ENCODE results near the gene NPY. TPM values are rescaled to one million over a fixed set of nuclear protein-coding genes. Genes with fewer than 3 reads are reported as not detected.

The NPY gene
- total RNA-seq, 1 experiment from 2014 or later = not detected

DNA sequence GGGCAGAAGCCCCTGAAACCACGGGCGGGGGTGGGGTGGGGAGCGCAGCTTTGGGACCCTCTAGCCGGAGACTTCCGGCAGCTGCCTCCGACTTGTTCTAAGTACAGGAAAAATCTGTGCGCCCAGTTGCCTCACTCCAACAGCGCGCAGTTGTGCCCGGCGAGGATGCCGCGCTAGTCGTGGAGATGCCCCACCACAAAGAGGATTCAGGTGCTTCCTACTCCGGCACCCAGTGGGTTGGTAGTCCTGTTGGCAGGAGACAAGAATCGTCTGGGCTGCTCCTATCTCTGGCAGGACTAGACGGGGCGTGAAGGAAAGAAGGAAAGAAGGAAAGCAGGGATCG is 465 bp upstream of the NPY start:
- H3K4me1 ChIP-seq (ENCODE audit: control insufficient read depth in 1 of 2, insufficient read depth in 2 of 2, low read length in 2 of 2) = no peaks in the 10 kb centered on the region
- no peak overlapping the region for H3K27ac ChIP-seq (ENCODE audit: low read depth, low read length)
- no peak overlapping the region for H3K4me3 ChIP-seq (replicated peaks in 1 of 2; ENCODE audit: low read depth in 1 of 2, low read length in 2 of 2)
- POLR2A ChIA-PET = no interaction called here
- no peak for DNase-seq (ENCODE audit: low read depth, low spot score)
- RAD21 ChIA-PET (ENCODE audit: low non-redundant PET in 1 of 2, low total read pairs in 2 of 2, uncharacterized antibody in 2 of 2, unreplicated experiment in 2 of 2) = no interaction called here
- H3K36me3 ChIP-seq (ENCODE audit: control insufficient read depth in 1 of 2, insufficient read depth in 2 of 2, low read length in 2 of 2) = no peaks in the 10 kb centered on the region
- H3K9me3 ChIP-seq (ENCODE audit: control insufficient read depth in 1 of 2, insufficient read depth in 1 of 2, low read depth in 1 of 2, low read length in 2 of 2) = no peaks in the 10 kb centered on the region
- no peak overlapping the region for H3K9ac ChIP-seq (ENCODE audit: low read length)
- H3K27me3 ChIP-seq (ENCODE audit: insufficient read depth, low read length) = peaks cover 10% of the 10 kb centered on the region
- no peak overlapping the region for H3K4me2 ChIP-seq (ENCODE audit: low read length)
- TF ChIP-seq EZH2phosphoT487 (IDR thresholded peaks at IDR 0.05; ENCODE audit: borderline replicate concordance) (no peak), ELF1 (IDR thresholded peaks at IDR 0.05; ENCODE audit: borderline replicate concordance, low read depth) (no peak), RAD21 (IDR thresholded peaks at IDR 0.05; ENCODE audit: low read depth) (no peak), SRF (IDR thresholded peaks at IDR 0.05; ENCODE audit: low read depth) (no peak), FOSL1 (IDR thresholded peaks at IDR 0.05; ENCODE audit: low read depth) (no peak), CEBPB (IDR thresholded peaks at IDR 0.05; ENCODE audit: low read depth) (no peak), YY1 (IDR thresholded peaks at IDR 0.05; ENCODE audit: extremely low read depth, insufficient replicate concordance, low read depth, low read length) (no peak), SP1 (IDR thresholded peaks at IDR 0.05; ENCODE audit: low read depth) (no peak), EZH2 (IDR thresholded peaks at IDR 0.05) (no peak), JUND (IDR thresholded peaks at IDR 0.05) (no peak)
- TF ChIP-seq, protein P1, sequence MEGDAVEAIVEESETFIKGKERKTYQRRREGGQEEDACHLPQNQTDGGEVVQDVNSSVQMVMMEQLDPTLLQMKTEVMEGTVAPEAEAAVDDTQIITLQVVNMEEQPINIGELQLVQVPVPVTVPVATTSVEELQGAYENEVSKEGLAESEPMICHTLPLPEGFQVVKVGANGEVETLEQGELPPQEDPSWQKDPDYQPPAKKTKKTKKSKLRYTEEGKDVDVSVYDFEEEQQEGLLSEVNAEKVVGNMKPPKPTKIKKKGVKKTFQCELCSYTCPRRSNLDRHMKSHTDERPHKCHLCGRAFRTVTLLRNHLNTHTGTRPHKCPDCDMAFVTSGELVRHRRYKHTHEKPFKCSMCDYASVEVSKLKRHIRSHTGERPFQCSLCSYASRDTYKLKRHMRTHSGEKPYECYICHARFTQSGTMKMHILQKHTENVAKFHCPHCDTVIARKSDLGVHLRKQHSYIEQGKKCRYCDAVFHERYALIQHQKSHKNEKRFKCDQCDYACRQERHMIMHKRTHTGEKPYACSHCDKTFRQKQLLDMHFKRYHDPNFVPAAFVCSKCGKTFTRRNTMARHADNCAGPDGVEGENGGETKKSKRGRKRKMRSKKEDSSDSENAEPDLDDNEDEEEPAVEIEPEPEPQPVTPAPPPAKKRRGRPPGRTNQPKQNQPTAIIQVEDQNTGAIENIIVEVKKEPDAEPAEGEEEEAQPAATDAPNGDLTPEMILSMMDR (IDR thresholded peaks at IDR 0.05 in 2 of 3, conservative IDR thresholded peaks at IDR 0.05 in 1 of 3; ENCODE audit: borderline replicate concordance in 1 of 3, insufficient read depth in 1 of 3, low read depth in 2 of 3, low read length in 2 of 3) = no peak
- TF ChIP-seq, protein P2, sequence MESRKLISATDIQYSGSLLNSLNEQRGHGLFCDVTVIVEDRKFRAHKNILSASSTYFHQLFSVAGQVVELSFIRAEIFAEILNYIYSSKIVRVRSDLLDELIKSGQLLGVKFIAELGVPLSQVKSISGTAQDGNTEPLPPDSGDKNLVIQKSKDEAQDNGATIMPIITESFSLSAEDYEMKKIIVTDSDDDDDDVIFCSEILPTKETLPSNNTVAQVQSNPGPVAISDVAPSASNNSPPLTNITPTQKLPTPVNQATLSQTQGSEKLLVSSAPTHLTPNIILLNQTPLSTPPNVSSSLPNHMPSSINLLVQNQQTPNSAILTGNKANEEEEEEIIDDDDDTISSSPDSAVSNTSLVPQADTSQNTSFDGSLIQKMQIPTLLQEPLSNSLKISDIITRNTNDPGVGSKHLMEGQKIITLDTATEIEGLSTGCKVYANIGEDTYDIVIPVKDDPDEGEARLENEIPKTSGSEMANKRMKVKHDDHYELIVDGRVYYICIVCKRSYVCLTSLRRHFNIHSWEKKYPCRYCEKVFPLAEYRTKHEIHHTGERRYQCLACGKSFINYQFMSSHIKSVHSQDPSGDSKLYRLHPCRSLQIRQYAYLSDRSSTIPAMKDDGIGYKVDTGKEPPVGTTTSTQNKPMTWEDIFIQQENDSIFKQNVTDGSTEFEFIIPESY (IDR thresholded peaks at IDR 0.05; ENCODE audit: extremely low read depth, insufficient replicate concordance, low read length) = no peak
- no TSS peak for BruUV-seq (replicated peaks)
- CTCF ChIA-PET = no interaction called here
- H4K20me1 ChIP-seq (ENCODE audit: insufficient read depth) = no peaks in the 10 kb centered on the region
- H3K9me2 ChIP-seq (ENCODE audit: insufficient read depth) = no peaks in the 10 kb centered on the region
- intact Hi-C loops (cut with micrococcal nuclease) = no loop called here
- H2AFZ ChIP-seq (ENCODE audit: low read depth, low read length, poor library complexity, severe bottlenecking) = no peak overlapping the region
- ATAC-seq = no peak
- H3K79me2 ChIP-seq (ENCODE audit: insufficient read depth, low read length) = no peaks in the 10 kb centered on the region
